GM19193 (cell line): ENCODE measurements around the gene AOC2.

ENCODE experiments used
- POLR2A ChIP-seq: IDR thresholded peaks from 4 replicates; pipeline ENCODE4 v1.6.1; 2011; ENCODE audit not compliant: insufficient read depth, insufficient read length; ENCODE audit errors: extremely low read depth

Gene AOC2

DNA sequence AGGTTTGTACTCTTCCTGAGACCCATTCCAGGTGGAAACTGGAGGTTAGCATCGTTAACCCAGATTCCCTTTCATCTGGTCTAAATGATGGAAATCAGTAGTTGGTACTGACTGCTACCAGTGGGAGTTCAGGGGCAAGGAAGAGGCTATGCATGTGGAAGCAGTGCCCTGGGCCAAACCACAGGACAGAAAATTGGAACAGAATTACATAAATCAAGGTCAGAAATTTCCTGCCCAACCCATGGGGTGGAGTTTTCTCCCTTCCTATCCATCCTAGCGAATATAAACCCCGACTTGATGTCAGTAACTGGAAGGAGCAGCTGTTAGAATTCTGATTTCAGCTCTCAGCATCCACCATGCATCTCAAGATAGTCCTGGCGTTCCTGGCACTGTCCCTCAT, at the start of gene AOC2:
TSS of gene AOC2 (plus strand) at position 310 of the 400 bp plus-strand sequence. CDS start at position 357, 47 bp downstream.
- TF ChIP-seq POLR2A, result no peak

DNA sequence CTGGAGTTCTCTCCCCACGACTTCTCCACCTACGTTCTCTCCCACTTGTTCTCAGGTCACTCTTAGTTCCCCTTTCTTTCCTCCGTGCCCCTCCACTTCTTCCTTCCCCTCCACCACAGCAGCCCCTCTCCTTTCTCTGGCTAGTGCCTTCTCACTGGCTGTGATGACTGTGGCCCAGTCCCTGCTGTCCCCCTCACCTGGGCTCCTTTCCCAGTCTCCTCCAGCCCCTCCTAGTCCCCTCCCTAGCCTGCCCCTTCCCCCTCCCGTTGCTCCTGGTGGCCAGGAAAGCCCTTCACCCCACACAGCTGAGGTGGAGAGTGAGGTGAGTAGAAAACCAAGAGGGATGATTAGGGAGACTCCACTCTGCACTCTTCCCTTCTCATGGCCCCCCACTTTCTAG, 49.3 kb upstream of the AOC2 start:
- TF ChIP-seq POLR2A, result no peak

- TF ChIP-seq POLR2A, result no peak
Measured at GRCh38 chr17:42795465-42795864, 48.9 kb upstream of the AOC2 start.

- TF ChIP-seq POLR2A, result no peak
Measured at GRCh38 chr17:42796066-42796758, 48.2 kb upstream of the AOC2 start.

DNA sequence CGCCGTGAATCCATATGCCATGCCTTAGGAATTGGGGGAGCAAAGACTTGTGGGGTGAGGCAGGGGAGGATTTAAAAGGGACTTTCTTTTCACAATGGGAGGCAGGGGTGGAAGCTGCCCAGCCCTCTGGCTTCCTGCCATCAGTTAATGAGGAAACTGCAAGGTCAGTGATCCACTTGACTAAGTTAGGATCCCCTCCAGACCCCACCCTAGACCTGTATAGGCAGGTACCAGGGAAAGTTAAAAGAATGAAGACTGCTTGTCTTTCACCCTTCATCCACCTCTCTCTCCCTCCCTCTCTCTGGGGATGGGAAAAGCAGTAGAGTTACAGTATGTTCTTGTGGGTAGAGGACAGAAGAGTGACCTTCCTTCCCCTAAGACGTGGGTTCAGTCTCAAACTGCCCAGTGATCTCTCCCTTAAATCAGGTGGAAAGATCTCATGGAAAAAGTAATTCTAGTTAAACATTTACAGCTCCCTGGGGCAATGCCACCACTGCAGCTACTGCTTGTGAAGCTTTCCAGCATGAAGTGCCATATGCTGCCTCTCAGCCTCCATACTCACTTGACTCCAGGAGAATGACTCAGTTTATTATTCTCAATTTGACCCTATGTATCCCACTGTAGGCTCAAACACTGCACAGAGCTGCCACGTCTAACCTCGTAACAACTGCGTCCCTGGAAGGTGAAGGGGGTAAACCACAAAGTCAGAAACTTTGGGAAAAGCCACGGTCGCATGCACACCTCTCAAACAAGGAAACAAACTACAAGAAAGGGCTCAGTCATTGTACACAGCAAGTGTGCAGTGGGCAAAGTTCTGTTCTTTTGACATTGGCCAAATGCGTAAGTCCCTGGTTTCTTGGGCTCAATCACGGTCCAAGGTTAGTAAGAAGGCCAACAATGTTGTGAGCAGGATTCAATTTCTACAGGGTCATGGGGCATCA, 47.0 kb upstream of the AOC2 start:
- TF ChIP-seq POLR2A, result no peak

- no peak for TF ChIP-seq POLR2A
Measured at GRCh38 chr17:42798011-42798382, 46.4 kb upstream of the AOC2 start.

DNA sequence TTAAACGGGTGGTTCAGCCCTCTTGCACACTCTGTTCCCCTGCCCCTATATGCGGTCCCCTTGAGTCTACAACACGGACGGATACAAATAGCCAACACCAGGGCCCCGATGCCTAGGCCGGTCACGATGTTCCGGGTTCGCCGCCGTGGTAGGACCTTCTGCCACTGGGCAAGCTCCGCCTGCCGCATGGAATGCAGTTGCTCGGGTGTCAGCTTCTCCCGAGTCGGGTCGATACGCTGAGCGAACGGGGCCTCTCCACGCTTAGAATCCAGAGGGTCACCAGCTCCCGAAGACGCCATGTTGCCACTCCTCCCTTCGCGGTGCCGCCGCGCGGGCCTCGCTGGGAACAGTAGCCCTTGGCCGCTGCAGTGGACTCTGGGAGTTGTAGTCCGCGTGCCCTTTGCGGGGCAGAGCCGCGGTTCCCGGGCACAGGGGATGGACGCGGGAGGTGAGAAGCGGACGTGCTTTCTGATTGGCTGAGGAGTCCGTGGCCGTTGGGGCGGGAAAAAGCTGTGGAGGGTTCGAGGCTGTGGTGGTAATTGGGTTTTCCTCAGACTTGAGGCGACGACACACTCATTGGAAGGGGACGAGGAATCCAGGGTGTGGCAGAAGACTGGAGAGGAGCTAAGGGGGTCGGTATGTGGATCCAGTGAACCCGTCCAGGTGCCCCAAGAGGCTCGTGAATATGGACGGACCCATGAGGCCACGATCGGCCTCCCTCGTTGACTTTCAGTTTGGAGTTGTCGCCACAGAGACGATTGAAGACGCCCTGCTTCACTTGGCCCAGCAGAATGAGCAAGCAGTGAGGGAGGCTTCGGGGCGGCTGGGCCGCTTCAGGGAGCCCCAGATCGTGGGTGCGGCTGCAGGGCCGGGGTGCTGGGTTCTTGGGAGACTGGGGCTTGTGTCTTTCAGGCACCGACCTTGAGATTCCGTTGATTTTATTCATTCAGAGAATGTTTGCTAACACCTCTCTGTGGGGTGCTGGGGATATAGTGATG, 45.7 kb upstream of the AOC2 start, which contains the start of the genes CNTD1 and COA3:
TSS of gene CNTD1 (plus strand) at position 479 of the 998 bp plus-strand sequence. CDS start at position 686, 207 bp downstream.
TSS of gene COA3 (minus strand) at position 322 of the 998 bp plus-strand sequence. CDS start at position 299, 23 bp downstream.
- TF ChIP-seq POLR2A, result peak; percentile 65

DNA sequence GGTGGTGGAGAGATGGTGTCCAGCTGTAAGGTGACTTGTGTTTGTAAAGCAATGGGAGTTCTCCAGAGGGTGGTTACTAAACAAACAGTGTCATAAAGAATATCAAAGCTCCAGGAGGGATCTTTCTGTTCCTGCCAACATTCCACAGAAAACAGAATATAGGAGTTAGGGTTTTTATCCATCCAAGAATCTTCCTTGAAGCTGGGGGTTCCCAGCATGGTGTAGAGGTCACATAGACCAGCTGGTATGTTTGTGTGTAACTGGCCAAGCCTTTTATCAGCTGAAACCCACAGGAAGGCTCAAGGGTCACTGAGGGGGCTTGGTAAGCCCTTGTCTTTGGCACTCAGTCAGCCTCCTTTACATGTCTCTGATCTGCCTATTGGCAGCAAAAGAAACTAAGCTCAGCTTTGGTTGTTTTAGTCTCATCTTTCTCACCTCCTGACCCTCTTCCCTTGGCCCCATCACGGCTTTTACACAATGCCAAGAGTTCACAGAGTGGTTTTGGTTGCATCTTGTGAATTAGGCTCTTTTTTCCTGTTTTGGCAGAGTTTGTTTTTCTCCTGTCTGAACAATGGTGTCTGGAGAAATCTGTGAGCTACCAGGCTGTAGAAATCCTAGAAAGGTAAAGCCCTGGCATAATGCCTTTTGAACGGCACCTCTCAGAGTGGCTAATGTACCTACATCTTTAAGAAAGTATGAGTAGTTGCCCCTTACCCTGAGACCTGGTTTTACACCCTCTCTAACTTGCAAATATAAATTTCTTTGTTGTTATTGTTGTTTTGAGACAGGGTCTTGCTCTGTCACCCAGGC, 41.1 kb upstream of the AOC2 start:
- TF ChIP-seq POLR2A, result no peak

GRCh38 chr17:42804918-42805367, 39.4 kb upstream of the AOC2 start:
- no peak for TF ChIP-seq POLR2A

DNA sequence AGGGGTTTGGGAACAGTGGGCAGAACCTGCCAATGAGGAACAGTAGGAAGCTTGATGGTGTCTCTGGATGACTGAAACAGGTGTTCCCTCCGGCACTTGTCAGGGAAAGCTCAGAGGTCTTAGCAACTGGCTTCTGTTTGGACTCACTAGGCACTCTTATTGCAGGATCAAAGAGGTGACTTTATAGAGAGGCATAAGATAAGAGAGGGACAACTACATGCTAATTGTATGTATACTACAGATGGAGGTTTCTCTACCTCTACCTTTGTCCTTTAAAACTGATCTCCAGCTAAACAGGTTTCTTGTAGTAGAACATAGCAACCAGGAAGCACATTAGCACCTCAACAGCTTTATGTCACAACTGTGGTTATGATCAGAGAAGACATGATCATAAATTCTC, 38.1 kb upstream of the AOC2 start:
- no peak for TF ChIP-seq POLR2A

- no peak for TF ChIP-seq POLR2A
Measured at GRCh38 chr17:42809250-42809649, 35.1 kb upstream of the AOC2 start.

- no peak for TF ChIP-seq POLR2A
Measured at GRCh38 chr17:42814633-42815399, 29.6 kb upstream of the AOC2 start.

- TF ChIP-seq POLR2A, result no peak
Measured at GRCh38 chr17:42817866-42818265, 26.5 kb upstream of the AOC2 start.
